Stimulated activated CD8-positive, alpha-beta memory T cell treated with anti-CD3 and anti-CD28 coated beads, Interleukin-12 subunit alpha, Interleukin-12 subunit beta, amount 100 ng/mL, for 4 hours (primary cell): ENCODE results near the gene TMEM235.

Experiments
- DNase-seq: peaks from one replicate; pipeline ENCODE4 v3.0.0-alpha.2; 2020; ENCODE audit warnings: low read depth

TMEM235 gene

GRCh38 chr17:78255029-78255656, 23.7 kb downstream of the TMEM235 start:
- DNase-seq, result no peak

GRCh38 chr17:78255953-78256706, 24.7 kb downstream of the TMEM235 start:
- no peak for DNase-seq

- DNase-seq, result no peak
These were observed 25.5 kb downstream of the TMEM235 start for GRCh38 chr17:78256707-78257591.

- DNase-seq, result no peak
These were observed 26.4 kb downstream of the TMEM235 start for GRCh38 chr17:78257810-78258322.

- DNase-seq, result peak; percentile 33
These were observed 27.1 kb downstream of the TMEM235 start for GRCh38 chr17:78258323-78259191.

GRCh38 chr17:78259192-78259554, 27.7 kb downstream of the TMEM235 start:
- DNase-seq, result no peak

- DNase-seq, result no peak
These were observed 31.8 kb downstream of the TMEM235 start for GRCh38 chr17:78263063-78263735.

GRCh38 chr17:78263736-78264340, 32.4 kb downstream of the TMEM235 start:
- no peak for DNase-seq

- no peak for DNase-seq
These were observed 33.2 kb downstream of the TMEM235 start for GRCh38 chr17:78264590-78264989.

GRCh38 chr17:78265121-78265520, 33.7 kb downstream of the TMEM235 start:
- DNase-seq, result no peak

GRCh38 chr17:78266231-78266631, 34.8 kb downstream of the TMEM235 start:
- DNase-seq, result no peak

GRCh38 chr17:78266771-78267170, 35.3 kb downstream of the TMEM235 start:
- DNase-seq, result no peak

- no peak for DNase-seq
These were observed 36.0 kb downstream of the TMEM235 start for GRCh38 chr17:78267253-78268073.

GRCh38 chr17:78268191-78268874, 36.9 kb downstream of the TMEM235 start:
- DNase-seq, result no peak

GRCh38 chr17:78268951-78269905, 37.8 kb downstream of the TMEM235 start:
- no peak for DNase-seq

- no peak for DNase-seq
These were observed 38.5 kb downstream of the TMEM235 start for GRCh38 chr17:78269955-78270381.

- no peak for DNase-seq
These were observed 40.2 kb downstream of the TMEM235 start for GRCh38 chr17:78271419-78272170.
